H9 (cell line): ENCODE results near the gene FOSL2. TPM values are rescaled to one million over a fixed set of nuclear protein-coding genes. Genes with fewer than 3 reads are reported as not detected.

ENCODE experiments used
- DNase-seq: peaks from one replicate; pipeline ENCODE4 v3.0.0-alpha.2; 2017
- H2AFZ ChIP-seq: one replicate; pipeline ENCODE4 v1.6.1; 2013; ENCODE audit warnings: mild to moderate bottlenecking, low read length, control low read depth, moderate library complexity
- H2AK5ac ChIP-seq: 2 replicates; pipeline ENCODE4 v1.6.1; 2013; ENCODE audit warnings: low read length, control low read depth, mixed read lengths; ENCODE audit not compliant: insufficient read length
- H2BK120ac ChIP-seq: one replicate; pipeline ENCODE4 v1.6.1; 2013; ENCODE audit warnings: low read depth, mild to moderate bottlenecking, low read length, control low read depth, inconsistent platforms; ENCODE audit not compliant: poor library complexity, severe bottlenecking
- H2BK12ac ChIP-seq: 2 replicates; pipeline ENCODE4 v1.6.1; 2013; ENCODE audit warnings: low read length, control low read depth, mixed read lengths, low read depth; ENCODE audit not compliant: insufficient read length
- H2BK15ac ChIP-seq: 2 replicates; pipeline ENCODE4 v1.6.1; 2013; ENCODE audit warnings: low read depth, low read length, control low read depth
- H2BK20ac ChIP-seq: one replicate; pipeline ENCODE4 v1.6.1; 2013; ENCODE audit warnings: low read depth, mild to moderate bottlenecking, low read length, control low read depth, inconsistent platforms; ENCODE audit not compliant: poor library complexity, severe bottlenecking
- H2BK5ac ChIP-seq: 2 replicates; pipeline ENCODE4 v1.6.1; 2013; ENCODE audit warnings: low read length, control low read depth, mixed read lengths; ENCODE audit not compliant: insufficient read length
- H3K14ac ChIP-seq: 2 replicates; pipeline ENCODE4 v1.6.1; 2013; ENCODE audit warnings: low read length, control low read depth; ENCODE audit not compliant: insufficient read depth
- H3K18ac ChIP-seq: 2 replicates; pipeline ENCODE4 v1.6.1; 2013; ENCODE audit warnings: low read depth, mild to moderate bottlenecking, mixed read lengths, low read length, control low read depth; ENCODE audit not compliant: insufficient read length
- H3K23ac ChIP-seq: 2 replicates; pipeline ENCODE4 v1.6.1; 2013; ENCODE audit warnings: low read length, control low read depth, mixed read lengths, low read depth; ENCODE audit not compliant: insufficient read length
- H3K23me2 ChIP-seq: 2 replicates; pipeline ENCODE4 v1.6.1; 2013; ENCODE audit warnings: low read depth, mild to moderate bottlenecking, mixed read lengths, low read length, control low read depth; ENCODE audit not compliant: insufficient read length, poor library complexity, severe bottlenecking
- H3K27ac ChIP-seq: 2 replicates; pipeline ENCODE4 v1.5.1; 2013; ENCODE audit warnings: low read length, control low read depth, mixed read lengths, low read depth; ENCODE audit not compliant: insufficient read length
- H3K27me3 ChIP-seq: 2 replicates; pipeline ENCODE4 v1.6.1; 2013; ENCODE audit warnings: low read length, control low read depth, inconsistent platforms; ENCODE audit not compliant: insufficient read depth
- H3K4ac ChIP-seq: 2 replicates; pipeline ENCODE4 v1.6.1; 2013; ENCODE audit warnings: low read depth, mild to moderate bottlenecking, control low read depth, inconsistent platforms, low read length, moderate library complexity
- H3K4me1 ChIP-seq: 2 replicates; pipeline ENCODE4 v1.6.1; 2013; ENCODE audit warnings: low read length, control low read depth, inconsistent platforms; ENCODE audit not compliant: insufficient read depth
- H3K4me2 ChIP-seq: 2 replicates; pipeline ENCODE4 v1.6.1; 2013; ENCODE audit warnings: low read length, control low read depth, mixed read lengths; ENCODE audit not compliant: insufficient read length, insufficient read depth
- H3K56ac ChIP-seq: 2 replicates; pipeline ENCODE4 v1.6.1; 2013; ENCODE audit warnings: low read depth, mild to moderate bottlenecking, mixed read lengths, low read length, control low read depth; ENCODE audit not compliant: insufficient read length
- H3K79me1 ChIP-seq: 2 replicates; pipeline ENCODE4 v1.6.1; 2013; ENCODE audit warnings: low read depth, mild to moderate bottlenecking, moderate library complexity, low read length, control low read depth, inconsistent platforms; ENCODE audit not compliant: insufficient read depth, poor library complexity, severe bottlenecking
- H3K79me2 ChIP-seq: 2 replicates; pipeline ENCODE4 v1.6.1; 2013; ENCODE audit warnings: low read length, control low read depth, inconsistent platforms; ENCODE audit not compliant: insufficient read depth
- H3K9ac ChIP-seq: 2 replicates; pipeline ENCODE4 v1.6.1; 2013; ENCODE audit warnings: low read length, control low read depth, mixed read lengths; ENCODE audit not compliant: insufficient read length; ENCODE audit errors: extremely low read depth
- H3K9me3 ChIP-seq: one replicate; pipeline ENCODE4 v1.6.1; 2013; ENCODE audit warnings: low read depth, low read length, inconsistent platforms; ENCODE audit not compliant: control insufficient read depth
- H3T11ph ChIP-seq: one replicate; pipeline ENCODE4 v1.6.1; 2013; ENCODE audit warnings: mild to moderate bottlenecking, low read length, control low read depth, inconsistent platforms
- H4K20me1 ChIP-seq: one replicate; pipeline ENCODE4 v1.6.1; 2013; ENCODE audit not compliant: control insufficient read depth, insufficient read length, insufficient read depth
- H4K5ac ChIP-seq: 2 replicates; pipeline ENCODE4 v1.6.1; 2013; ENCODE audit warnings: low read depth, mild to moderate bottlenecking, mixed read lengths, low read length, control low read depth; ENCODE audit not compliant: insufficient read length
- H4K8ac ChIP-seq: replicated peaks from 2 replicates; pipeline ENCODE4 v1.6.1; 2013; ENCODE audit warnings: low read length, control low read depth, mixed read lengths, low read depth; ENCODE audit not compliant: insufficient read length
- H4K91ac ChIP-seq: 2 replicates; pipeline ENCODE4 v1.6.1; 2013; ENCODE audit warnings: low read depth, mild to moderate bottlenecking, moderate library complexity, mixed read lengths, low read length, control low read depth; ENCODE audit not compliant: insufficient read length
- H3K27ac Mint-ChIP-seq, 3 experiments: 2 replicates in 2 of 3; 3 replicates in 1 of 3; pipeline ENCODE4 v1.8.0; 2020 to 2021; ENCODE audit warnings: mixed read lengths in 3 of 3, mild to moderate bottlenecking in 1 of 3, moderate library complexity in 1 of 3
- H3K27me3 Mint-ChIP-seq: 2 replicates; pipeline ENCODE4 v1.8.0; 2021; ENCODE audit warnings: low read depth, mild to moderate bottlenecking, moderate library complexity, mixed read lengths
- H3K36me3 Mint-ChIP-seq, 3 experiments: 2 replicates in 2 of 3; 3 replicates in 1 of 3; pipeline ENCODE4 v1.8.0; 2020 to 2021; ENCODE audit warnings: low read depth in 3 of 3, mixed read lengths in 3 of 3; ENCODE audit not compliant: insufficient read depth in 1 of 3
- H3K4me1 Mint-ChIP-seq, 2 experiments: 2 replicates each; pipeline ENCODE4 v1.8.0; 2020; ENCODE audit warnings: mixed read lengths in 2 of 2
- H3K4me3 Mint-ChIP-seq, 2 experiments: 2 replicates in 1 of 2; 3 replicates in 1 of 2; pipeline ENCODE4 v1.8.0; 2020 to 2021; ENCODE audit warnings: mild to moderate bottlenecking in 2 of 2, mixed read lengths in 2 of 2, moderate library complexity in 1 of 2
- H3K9me3 Mint-ChIP-seq, 2 experiments: 2 replicates in 1 of 2; 3 replicates in 1 of 2; pipeline ENCODE4 v1.8.0; 2020; ENCODE audit warnings: mild to moderate bottlenecking in 2 of 2, mixed read lengths in 2 of 2, moderate library complexity in 1 of 2
- WGBS: extraction: QIAGEN DNeasy Blood & Tissue Kit; methylation state at CpG from one replicate; pipeline ENCODE4 v1.1.7; 2013; ENCODE audit warnings: missing lambda C conversion rate, low lambda C conversion rate, mixed read lengths; ENCODE audit not compliant: insufficient read length; ENCODE audit errors: extremely low coverage; 5-methylcytosine and 5-hydroxymethylcytosine counted together
- total RNA-seq: library from RNA; stranded (reverse); gene quantifications from 2 replicates; pipeline ENCODE4 v1.2.1, GENCODE V29; 2021
- TF ChIP-seq, protein P1 (sequence below): fragments of 200-600 bp; sonication (generic); conservative IDR thresholded peaks from 3 replicates; pipeline ENCODE4 v1.8.0; 2021; ENCODE audit warnings: antibody characterized with exemption, mild to moderate bottlenecking

Gene FOSL2
- total RNA-seq, 1 experiment from 2014 or later: 7.4 TPM

GRCh38 chr2:28381225-28382180 is 11.2 kb upstream of the FOSL2 start:
- no peak for DNase-seq
- Histone ChIP-seq H3K14ac (no peak overlapping the region), H3K4me1 (no peaks in the 10 kb centered on the region), H2BK120ac (no peak overlapping the region), H3K56ac (no peak overlapping the region), H2BK12ac (no peak overlapping the region), H3K79me2 (no peaks in the 10 kb centered on the region), H3K27ac (no peak overlapping the region), H4K5ac (no peak overlapping the region), H3K9me3 (no peaks in the 10 kb centered on the region), H3K79me1 (no peaks in the 10 kb centered on the region), H3K4me2 (no peak overlapping the region), H3K4ac (no peak overlapping the region), H3K23me2 (no peaks in the 10 kb centered on the region), H4K20me1 (no peaks in the 10 kb centered on the region), H4K8ac (no peak overlapping the region), H3K9ac (no peak overlapping the region), H2BK20ac (no peak overlapping the region), H2AK5ac (no peak overlapping the region), H4K91ac (no peak overlapping the region), H2BK5ac (no peak overlapping the region), H3K27me3 (no peaks in the 10 kb centered on the region; the same call in 1 of the 2 replicates), H3K23ac (no peak overlapping the region), H2AFZ (no peak overlapping the region), H2BK15ac (no peak overlapping the region), H3T11ph (no peak overlapping the region), H3K18ac (no peak overlapping the region)
- no CpG with 5 or more reads among the region's 12 CpGs for WGBS
- Mint-ChIP-seq H3K9me3 (no peaks in the 10 kb centered on the region; a peak in 2 of 5 replicates), H3K27ac (no peak overlapping the region), H3K4me1 (peaks cover 7 to 9% of the 10 kb centered on the region in 2 experiments), H3K4me3 (no peak overlapping the region), H3K36me3 (no peaks in the 10 kb centered on the region), H3K27me3 (peaks cover 84% of the 10 kb centered on the region)
- TF ChIP-seq, protein P1, sequence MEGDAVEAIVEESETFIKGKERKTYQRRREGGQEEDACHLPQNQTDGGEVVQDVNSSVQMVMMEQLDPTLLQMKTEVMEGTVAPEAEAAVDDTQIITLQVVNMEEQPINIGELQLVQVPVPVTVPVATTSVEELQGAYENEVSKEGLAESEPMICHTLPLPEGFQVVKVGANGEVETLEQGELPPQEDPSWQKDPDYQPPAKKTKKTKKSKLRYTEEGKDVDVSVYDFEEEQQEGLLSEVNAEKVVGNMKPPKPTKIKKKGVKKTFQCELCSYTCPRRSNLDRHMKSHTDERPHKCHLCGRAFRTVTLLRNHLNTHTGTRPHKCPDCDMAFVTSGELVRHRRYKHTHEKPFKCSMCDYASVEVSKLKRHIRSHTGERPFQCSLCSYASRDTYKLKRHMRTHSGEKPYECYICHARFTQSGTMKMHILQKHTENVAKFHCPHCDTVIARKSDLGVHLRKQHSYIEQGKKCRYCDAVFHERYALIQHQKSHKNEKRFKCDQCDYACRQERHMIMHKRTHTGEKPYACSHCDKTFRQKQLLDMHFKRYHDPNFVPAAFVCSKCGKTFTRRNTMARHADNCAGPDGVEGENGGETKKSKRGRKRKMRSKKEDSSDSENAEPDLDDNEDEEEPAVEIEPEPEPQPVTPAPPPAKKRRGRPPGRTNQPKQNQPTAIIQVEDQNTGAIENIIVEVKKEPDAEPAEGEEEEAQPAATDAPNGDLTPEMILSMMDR: no peak
